Activated T-cell treated with anti-CD3 and anti-CD28 coated beads, Interleukin-2, amount 50 U/mL, for 24 hours (primary cell): ENCODE measurements around the gene MEX3C.

Experiments
- DNase-seq: peaks from one replicate; pipeline ENCODE4 v3.0.0-alpha.2; 2020
- H3K27ac Mint-ChIP-seq: 2 replicates; pipeline ENCODE4 v1.8.0; 2020; ENCODE audit warnings: mild to moderate bottlenecking, mixed read lengths
- H3K27me3 Mint-ChIP-seq: 2 replicates; pipeline ENCODE4 v1.8.0; 2020; ENCODE audit warnings: mixed read lengths
- H3K36me3 Mint-ChIP-seq: 2 replicates; pipeline ENCODE4 v1.8.0; 2020; ENCODE audit warnings: low read depth, mixed read lengths
- H3K4me1 Mint-ChIP-seq: 2 replicates; pipeline ENCODE4 v1.8.0; 2020; ENCODE audit warnings: low read depth, mixed read lengths
- H3K4me3 Mint-ChIP-seq: 2 replicates; pipeline ENCODE4 v1.8.0; 2020; ENCODE audit warnings: mild to moderate bottlenecking, moderate library complexity, mixed read lengths
- H3K9me3 Mint-ChIP-seq: 2 replicates; pipeline ENCODE4 v1.8.0; 2020; ENCODE audit warnings: mixed read lengths

Gene MEX3C

GRCh38 chr18:51127664-51128063 is 69.8 kb downstream of the MEX3C start:
- no peaks in the 10 kb centered on the region for H3K36me3 Mint-ChIP-seq
- no peaks in the 10 kb centered on the region for H3K4me1 Mint-ChIP-seq
- no peak overlapping the region for H3K4me3 Mint-ChIP-seq

GRCh38 chr18:51125976-51126375 is 71.5 kb downstream of the MEX3C start:
- no peak overlapping the region for H3K4me3 Mint-ChIP-seq
- no peaks in the 10 kb centered on the region for H3K27me3 Mint-ChIP-seq
- no peaks in the 10 kb centered on the region for H3K36me3 Mint-ChIP-seq
- no peaks in the 10 kb centered on the region for H3K4me1 Mint-ChIP-seq
- no peaks in the 10 kb centered on the region for H3K9me3 Mint-ChIP-seq
- H3K27ac Mint-ChIP-seq, result no peak overlapping the region
- DNase-seq, result no peak

More at GRCh38 chr18:51127664-51128063, 69.8 kb downstream of the MEX3C start:
- no peak for DNase-seq
- H3K27me3 Mint-ChIP-seq, result no peaks in the 10 kb centered on the region
- H3K9me3 Mint-ChIP-seq, result no peaks in the 10 kb centered on the region
- H3K27ac Mint-ChIP-seq, result no peak overlapping the region
